Raji (cell line): Measurements from ENCODE around the gene TLCD1.

Source experiments
- POLR2A ChIP-seq: IDR thresholded peaks from 2 replicates; pipeline ENCODE4 v1.6.1; 2011; ENCODE audit warnings: low read depth, low read length, control low read depth; ENCODE audit not compliant: insufficient read depth

Gene TLCD1

GRCh38 chr17:28750178-28751047, 24.4 kb upstream of the TLCD1 start:
- peak; percentile 54; the same call in 1 of the 2 replicates for TF ChIP-seq POLR2A

- no peak for TF ChIP-seq POLR2A
Measured at GRCh38 chr17:28749516-28750177, 23.6 kb upstream of the TLCD1 start.

- no peak for TF ChIP-seq POLR2A
Measured at GRCh38 chr17:28748852-28749515, 23.0 kb upstream of the TLCD1 start.

GRCh38 chr17:28747801-28748750, 22.0 kb upstream of the TLCD1 start:
- no peak for TF ChIP-seq POLR2A

GRCh38 chr17:28747051-28747691, 21.1 kb upstream of the TLCD1 start:
- no peak for TF ChIP-seq POLR2A

GRCh38 chr17:28746611-28747050, 20.6 kb upstream of the TLCD1 start:
- TF ChIP-seq POLR2A = no peak

- no peak for TF ChIP-seq POLR2A
Measured at GRCh38 chr17:28745786-28746411, 19.9 kb upstream of the TLCD1 start.

GRCh38 chr17:28744972-28745785, 19.1 kb upstream of the TLCD1 start:
- peak; percentile 19; the same call in 1 of the 2 replicates for TF ChIP-seq POLR2A

- peak; percentile 43 for TF ChIP-seq POLR2A
Measured at GRCh38 chr17:28744104-28744971, 18.3 kb upstream of the TLCD1 start.

- TF ChIP-seq POLR2A = peak; percentile 86
Measured at GRCh38 chr17:28743243-28744103, 17.4 kb upstream of the TLCD1 start, which contains the start of gene TRAF4. Gene TRAF4 (plus strand): TSS chr17:28744011. CDS start chr17:28744113, 102 bp downstream.
